Left renal pelvis (tissue), 4 donors: Measurements from ENCODE around the gene MYO5A. TPM values are rescaled to one million over a fixed set of nuclear protein-coding genes. Genes with fewer than 3 reads are reported as not detected.
"Not testable (repeated sequence)": the region's sequence is repeated elsewhere in the genome, so short reads cannot be mapped to it uniquely, and the experiment has no call there.

Experiments used
- DNase-seq, 4 donors: peaks; one replicate each; pipeline ENCODE4 v3.0.0-alpha.2; 2013; ENCODE audit warnings: low read depth in 4 of 4, low spot score in 3 of 4
- polyA plus RNA-seq, 4 donors: library from polyadenylated mRNA; unstranded; fragments of 120-200 nt; gene quantifications; one replicate each; pipeline ENCODE4 v1.2.1, GENCODE V29; 2013; ENCODE audit not compliant: insufficient read length in 4 of 4

Gene MYO5A
- polyA plus RNA-seq, 4 donors: 7.2 to 10.4 (median 8.0) TPM

DNA sequence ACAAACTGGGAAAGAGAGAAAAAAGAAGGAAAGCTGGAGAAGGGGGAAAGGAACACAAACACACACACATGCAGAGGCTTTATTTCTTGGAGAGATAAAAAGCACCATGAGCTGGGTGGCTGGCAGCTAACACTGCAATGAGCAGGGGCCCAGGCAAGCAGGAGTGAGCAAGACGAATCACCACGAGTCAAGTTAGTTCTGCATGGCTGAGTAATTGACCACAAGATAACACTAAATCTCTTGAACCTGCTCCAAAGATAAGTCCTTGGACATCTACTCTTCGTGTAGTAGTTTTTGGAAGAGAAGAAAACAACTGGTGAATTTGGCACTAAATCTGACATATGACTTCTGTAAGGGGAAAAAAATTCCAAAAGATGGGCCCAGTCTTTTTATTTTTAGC lies 100.9 kb downstream of the MYO5A start:
- no peak for DNase-seq

DNA sequence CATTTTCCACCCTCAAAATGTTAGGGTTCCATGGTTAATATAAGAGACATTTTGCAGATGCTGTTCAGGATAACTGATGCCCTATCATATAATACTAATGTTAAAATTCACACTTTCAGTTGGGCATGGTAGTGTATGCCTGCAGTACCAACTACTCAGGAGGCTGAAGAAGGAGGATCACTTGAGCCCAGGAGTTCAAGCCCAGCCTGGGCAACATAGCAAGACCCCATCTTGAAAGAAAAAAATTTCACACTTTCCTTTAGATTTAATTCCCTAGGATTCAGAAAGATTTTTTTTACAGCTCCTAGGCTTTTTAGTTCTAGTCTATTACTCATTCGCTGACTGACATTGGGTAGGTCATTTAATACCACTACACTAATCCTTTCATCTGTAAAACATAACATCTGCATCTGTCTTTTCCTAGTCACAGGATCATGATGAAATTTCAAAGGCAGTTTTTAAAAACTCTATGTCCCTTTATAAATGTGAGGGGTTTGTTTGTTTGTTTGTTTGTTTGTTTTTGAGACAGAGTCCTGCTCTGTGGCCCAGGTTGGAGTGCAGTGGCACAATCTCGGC lies 103.7 kb downstream of the MYO5A start:
- no peak for DNase-seq

DNA sequence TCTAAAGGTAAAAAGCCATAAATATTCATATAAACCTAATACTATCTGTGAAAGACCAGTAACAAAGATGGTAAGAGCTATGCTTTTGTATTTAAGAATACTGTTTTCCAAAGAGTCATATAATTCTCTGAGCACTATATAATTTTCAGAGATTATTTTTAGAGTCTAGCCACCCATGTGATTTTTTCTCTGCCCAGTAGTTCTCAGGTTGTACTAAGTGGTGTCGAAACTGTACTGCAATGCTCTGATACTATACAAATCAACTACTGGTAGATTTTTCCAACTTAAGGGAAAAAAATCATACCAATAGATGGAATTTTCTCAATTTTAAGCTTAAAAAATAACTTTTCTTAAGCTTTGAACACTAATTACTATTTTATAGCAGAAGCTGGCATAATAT lies 104.8 kb downstream of the MYO5A start:
- DNase-seq: no peak

DNA sequence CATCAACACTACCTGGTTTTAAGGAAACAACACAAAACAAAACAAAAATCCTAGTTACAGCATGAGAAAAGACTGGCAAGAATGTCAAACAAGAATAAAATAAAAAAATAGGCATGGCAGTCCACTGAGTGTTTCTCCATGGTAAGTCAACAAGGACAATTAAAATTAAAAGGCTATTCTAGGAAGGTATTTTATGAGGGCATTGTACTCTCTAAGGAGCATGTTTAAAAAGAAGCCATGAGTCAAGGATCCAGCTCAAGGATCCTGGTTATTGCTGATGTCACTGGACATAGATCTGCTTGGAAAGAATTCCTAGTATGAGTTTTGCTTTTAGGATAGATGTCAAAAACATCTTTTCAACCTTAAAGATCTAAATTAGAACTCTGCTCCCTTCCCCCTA lies 106.7 kb downstream of the MYO5A start:
- no peak for DNase-seq

DNA sequence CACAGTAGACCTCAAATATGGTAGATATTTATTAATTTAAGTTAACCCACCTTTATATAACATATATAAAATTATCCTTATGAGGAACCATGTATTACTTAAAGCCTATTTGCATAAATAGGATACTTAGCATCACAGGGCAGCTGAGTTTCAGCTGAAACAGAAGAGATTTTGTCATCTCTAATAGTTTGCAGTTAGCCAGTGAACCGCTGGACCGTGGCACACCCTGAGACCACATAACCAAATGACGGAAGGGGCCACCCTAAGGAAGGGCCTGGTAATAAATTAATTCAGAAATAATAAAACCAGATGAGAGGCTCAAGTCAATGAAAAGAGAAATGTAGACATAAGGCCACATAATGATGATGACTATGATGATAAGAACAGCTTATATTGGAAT lies 107.7 kb downstream of the MYO5A start:
- no peak for DNase-seq

DNA sequence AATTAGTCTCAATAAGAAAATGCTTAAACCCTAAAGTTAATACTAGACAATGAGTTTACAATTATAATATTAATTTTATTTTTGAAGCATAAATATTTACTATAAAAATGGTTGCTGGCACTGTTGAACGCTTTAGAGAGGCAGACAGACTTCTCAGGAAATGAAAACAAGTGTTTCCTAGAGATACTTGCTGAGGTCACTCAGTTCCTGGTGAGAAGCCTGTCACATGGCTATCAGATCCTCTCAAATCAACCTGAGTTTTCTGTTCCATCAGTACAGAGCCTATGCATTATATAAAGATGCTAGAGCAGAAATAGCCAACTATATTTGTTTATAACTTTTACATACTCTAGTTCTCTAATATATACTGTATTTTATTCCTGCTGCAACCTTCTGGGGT lies 109.2 kb downstream of the MYO5A start:
- no peak for DNase-seq

DNA sequence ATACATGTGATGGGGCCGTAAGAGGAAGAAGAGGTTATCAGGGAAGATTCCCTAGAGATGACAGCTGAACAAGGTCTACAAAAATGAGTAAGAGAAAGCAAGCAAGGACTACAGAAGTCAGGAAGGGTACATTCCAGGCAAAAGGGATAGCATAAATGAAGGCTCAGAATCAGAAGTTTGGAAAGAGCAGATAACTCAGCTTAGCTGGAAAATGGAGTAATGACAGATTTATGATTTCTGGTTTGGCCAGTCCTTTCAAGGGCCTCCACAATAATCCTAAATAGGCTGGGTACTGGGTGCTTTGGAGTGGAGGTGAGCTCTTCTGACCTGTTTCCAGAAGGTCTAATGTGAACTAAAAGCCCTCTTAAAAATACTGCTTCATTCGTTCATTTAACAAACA lies 110.7 kb downstream of the MYO5A start:
- DNase-seq: no peak

DNA sequence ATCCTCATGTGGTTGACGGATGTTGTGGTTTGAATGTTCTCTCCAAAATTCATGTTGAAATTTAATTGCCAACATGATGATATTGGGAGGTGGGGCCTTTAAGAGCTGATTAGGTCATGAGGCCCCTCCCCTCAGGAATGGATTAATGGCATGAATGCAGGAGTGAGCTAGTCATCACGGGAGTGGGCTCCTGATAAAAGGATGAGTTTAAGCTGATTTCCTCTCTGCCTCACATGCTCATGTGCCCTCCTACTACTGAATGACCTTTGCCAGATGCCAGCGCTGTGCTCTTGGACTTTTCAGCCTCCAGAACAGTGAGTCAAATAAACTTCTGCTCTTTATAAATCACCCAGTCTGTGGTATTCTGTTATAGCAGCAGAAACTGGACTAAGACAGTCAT lies 111.2 kb downstream of the MYO5A start:
- DNase-seq: no peak

DNA sequence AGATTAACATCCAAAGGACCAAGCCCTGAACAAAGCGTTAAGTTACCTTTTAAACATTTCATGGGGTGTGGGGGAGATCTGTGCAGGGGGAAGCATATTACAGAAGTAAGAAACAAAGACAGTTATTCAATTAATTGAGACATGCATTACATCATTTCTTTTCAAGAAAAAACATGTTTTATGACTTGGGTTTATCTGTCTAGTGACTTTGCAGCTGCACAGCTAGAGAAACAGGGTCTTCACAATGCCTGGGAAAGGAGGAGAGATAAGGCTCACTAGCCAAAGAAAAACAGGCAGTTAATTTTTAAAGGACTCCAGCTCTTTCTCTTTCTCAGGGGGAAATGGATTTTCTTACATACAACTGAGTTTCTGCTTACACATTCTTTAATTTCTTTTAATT lies 112.1 kb downstream of the MYO5A start:
- DNase-seq: not testable (repeated sequence)

DNA sequence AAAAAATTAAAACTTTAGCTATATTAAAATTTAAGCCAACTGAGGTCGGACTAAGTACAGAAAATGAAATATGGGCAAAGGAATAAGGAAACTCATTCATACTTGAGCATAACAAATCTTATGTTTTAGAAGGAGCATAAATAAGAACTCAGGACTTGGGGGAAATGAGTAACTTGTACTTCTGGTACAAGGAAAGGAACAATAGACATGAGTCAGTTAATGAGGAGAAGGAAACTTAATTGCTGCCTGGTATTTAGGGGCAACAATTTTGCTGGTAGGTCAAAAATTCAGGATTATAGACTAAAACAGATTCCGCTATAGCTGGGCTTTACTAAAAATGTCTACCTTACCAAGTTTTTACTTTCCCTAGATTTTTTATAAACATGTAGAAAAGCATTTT lies 113.1 kb downstream of the MYO5A start:
- DNase-seq: no peak

DNA sequence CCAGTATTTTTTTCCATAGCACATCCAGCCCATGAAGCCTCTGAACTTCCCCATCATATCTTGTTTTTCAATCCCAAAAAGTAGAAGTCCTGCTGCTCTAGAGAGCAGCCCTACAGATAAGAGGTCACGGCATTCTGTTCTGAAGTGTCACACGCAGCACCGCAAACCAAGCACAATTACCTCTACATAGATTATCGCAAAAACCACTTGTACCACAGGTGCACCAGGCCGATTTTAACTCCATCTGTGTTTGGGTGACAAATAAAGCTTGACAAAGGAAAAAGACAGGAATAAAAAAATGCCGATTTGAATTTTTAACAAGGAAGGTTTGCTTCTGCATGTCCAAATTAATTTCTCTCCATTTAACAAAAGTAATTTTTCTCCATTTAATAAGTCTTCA lies 113.7 kb downstream of the MYO5A start:
- DNase-seq: no peak

DNA sequence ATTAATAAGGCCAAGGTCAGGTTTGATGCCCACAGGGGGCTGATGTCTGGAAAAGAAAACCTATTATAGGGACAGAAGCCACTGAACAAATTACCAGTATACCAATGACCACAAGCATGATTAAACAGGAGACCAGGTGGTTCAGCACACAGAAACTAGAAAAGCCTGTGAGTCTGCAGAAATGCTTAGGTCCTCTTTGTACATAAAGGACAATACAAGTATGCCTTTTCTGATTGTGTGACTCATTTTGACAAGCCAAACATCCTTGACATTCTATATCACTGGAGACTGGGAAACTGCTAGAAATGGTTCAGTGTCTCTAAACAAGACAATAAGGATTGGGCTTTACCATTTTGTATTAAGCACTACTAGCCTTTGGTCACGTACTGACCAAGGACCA lies 119.9 kb downstream of the MYO5A start:
- DNase-seq: no peak

DNA sequence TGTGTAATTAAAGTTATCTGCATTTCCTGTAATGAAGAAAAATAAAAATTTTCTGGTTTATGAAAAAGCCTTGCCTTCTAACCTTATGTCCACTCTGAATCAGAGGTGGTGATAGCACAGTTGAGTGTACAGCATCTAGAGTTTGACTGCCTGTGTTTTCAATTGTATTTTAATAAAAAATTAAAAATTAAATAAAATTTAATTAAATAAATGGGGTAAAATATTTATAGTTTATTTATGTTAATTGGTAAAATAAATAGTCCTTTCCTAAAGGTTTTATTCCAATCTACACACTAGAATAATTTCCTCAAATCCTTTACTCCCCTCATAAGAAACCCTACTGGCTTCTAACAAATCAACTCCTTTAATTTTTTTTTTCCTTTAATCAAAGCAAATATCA lies 121.3 kb downstream of the MYO5A start:
- DNase-seq: no peak

DNA sequence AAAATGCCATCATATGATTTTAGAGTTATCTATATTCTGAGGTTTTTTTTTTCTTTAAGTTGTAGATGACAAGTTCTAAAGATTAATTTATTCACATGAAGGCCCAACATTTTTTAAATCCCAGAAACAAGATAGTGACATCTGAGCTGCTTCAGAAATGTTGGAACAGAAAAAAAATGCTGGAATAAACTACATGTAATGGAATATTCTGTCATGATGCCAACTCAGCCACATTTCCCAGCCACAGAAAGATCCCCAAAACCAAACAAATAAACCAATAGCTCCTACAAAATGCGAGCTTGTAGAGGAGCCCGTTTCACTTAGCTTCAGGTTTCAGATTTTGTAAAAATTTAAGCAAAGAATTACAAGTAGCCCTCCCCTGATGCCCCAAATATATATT lies 122.1 kb downstream of the MYO5A start:
- no peak for DNase-seq

DNA sequence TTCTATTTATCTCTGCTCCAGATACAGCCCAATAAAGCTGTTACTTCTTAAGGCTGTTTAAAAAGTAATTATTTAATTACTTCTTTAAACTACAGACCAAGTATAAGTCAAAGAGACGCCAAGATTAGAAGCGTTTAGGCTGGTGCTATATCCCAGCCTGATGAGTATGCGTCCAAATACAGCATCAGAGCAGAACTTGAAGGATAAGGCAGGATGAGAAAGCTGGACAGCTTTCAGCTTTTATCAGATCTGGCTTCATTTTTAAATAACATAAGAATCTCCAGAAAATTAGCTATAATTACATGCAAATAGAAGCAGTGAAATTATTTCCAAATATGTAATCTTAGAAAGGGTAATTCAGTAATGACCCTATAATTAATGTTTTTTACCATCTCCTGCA lies 122.8 kb downstream of the MYO5A start:
- DNase-seq: no peak

DNA sequence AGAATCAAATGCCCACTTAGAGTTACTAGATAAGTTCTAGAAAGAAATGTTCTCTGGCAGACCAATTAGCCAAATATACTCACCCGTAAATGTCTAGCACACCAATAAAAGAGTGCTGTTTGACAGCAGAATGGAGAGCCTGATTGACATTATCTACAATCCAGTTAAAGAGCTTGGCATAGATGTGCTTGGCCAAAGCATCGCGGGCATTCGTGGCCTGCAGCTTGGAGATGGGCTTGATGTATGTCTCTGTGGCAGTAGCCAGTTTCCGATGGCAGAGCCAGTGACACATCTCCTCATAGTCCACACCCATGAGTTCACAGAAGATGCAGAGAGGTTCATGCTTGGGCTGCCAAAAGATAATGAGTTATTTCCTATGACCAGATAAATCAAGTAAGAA lies 131.6 kb downstream of the MYO5A start:
- DNase-seq: no peak

DNA sequence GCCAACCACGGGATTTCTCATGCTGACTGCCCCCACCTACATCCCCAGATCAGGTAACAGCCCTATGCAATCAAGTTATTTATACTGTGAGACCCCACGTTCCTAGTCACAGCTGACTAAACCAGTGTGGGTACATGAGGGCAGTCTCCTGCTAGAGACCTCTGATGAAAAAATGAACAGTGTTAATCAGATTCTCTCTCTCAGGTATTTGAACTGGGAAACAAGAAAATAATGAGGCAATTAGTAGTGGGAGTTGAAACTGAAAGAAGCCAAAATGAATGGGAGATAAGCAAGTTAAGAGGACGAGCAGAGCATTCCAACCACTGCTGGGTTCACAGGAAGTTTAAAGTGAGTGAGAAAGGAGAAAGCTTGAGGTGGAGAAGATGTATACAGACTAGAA lies 134.6 kb downstream of the MYO5A start:
- DNase-seq: no peak

DNA sequence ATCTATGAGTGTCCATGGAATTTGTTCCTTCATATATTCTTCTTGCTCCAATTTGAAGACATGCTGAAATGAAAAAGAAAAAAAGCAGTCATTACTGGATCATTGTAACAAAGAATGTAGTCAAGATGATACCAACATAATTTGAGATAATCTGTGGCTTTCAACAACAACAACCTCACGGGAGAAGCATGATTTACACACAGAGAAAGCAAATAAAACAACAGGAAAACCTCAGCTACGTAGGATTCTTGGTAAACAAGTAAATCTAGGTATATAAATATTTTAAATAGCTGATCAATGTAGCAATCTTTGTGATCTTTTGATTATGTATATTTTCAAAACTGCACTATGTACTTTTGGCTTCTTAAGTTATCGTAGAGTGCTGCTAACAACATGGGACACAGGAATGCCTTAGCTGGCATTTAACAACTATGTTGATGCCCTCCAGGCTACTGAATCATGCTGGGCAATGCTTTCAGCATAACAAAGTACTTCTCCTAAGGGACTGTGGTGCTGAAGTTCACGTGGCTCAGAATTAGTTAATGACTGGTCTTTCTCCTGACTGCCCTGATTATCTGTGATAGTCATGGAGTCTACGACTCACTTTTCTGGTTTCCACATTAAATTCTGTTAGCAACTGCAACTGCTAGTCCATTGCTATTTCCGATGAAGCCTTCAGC lies 136.5 kb downstream of the MYO5A start:
- no peak for DNase-seq

DNA sequence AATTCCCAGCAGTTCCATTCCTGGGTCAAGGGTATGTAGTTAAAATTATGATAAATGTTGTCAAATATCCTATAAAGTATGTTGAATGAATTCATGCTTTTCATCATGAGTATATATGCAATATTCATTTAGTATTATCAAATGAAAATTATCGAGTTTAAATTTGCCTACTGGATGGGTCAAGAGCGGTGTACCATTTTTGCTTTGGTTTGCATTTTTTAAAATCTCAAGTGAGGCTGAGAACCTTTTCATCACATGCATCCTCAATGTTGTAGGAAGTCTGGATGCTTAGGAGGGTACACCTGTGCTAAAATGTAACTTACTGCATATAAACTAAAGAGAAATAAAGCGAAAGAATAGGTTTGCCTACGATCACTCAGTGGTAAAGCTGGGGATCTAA lies 137.6 kb downstream of the MYO5A start:
- no peak for DNase-seq

DNA sequence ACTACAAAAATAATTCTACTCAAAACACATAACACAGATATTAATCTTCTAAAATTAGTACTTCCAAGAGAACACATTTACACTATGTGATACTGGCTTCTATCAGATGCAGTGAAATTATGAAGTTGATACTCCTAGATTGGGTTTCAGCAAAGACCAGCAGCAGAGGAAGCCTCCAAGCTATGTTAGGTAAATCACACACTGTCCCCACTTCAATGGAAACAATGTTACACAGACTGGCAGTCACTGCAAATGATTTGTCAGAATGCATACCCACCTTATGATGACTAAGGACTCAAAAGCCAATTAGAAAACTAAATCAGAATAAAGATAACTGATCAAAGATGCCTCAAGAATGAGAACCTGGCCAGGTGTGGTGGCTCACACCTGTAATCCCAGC lies 143.0 kb downstream of the MYO5A start:
- DNase-seq: no peak

DNA sequence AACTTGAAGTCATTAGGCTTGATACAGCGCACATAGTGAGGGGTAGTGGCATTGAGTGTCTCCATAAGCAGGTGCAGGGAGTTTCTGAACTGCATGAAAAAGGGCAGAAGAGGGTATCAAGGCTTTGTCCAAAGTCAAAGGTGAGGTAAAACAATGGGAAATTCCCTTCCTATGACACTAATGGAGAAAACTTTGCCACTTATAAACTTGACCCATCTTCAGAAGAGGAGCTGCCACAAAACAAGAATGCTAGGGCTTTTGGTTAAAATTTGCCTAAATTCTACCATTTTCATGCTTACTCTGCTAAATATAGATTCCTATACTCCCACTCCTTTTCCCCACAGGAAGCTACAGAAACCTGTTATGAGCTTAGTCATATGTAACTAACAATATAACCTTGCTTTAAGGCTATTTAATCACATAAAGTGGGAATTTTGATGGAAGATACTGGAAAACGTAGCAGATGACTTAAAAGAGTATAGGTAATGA lies 145.5 kb downstream of the MYO5A start:
- DNase-seq: no peak

DNA sequence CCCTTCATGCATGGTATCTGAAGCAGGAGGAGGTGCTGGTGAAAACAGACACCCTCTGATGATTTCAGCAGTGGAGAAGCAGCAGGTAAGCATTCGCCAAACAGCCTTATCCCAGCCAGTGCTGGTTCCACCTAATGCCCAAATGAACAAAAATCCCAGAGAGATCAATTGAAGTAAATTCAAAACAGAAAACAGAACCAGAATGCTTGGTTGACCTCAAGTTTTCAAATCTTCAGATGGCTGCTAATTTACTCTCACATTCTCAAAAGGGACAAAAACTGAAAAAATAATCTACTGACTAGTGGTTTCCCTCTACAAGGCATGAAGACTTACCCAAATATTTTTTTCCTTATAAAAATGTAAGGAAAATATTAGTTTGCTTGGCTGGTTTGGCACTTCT lies 146.0 kb downstream of the MYO5A start:
- DNase-seq: no peak
